ENCODE measurements around the gene UVRAG.

The UVRAG gene

GRCh38 chr11:75955443-75955842 lies 140.4 kb downstream of the UVRAG start:
- no peak for DNase-seq (ENCODE audit: low read depth in 1 of 2, low spot score in 1 of 2)
- Histone ChIP-seq H3K27ac (replicated peaks) (no peak overlapping the region), H3K27me3 (ENCODE audit: insufficient read depth, poor library complexity, severe bottlenecking) (no peaks in the 10 kb centered on the region), H3K4me3 (replicated peaks; ENCODE audit: insufficient read depth, low read length) (no peak overlapping the region)
- TF ChIP-seq SPI1 (IDR thresholded peaks at IDR 0.05; ENCODE audit: borderline replicate concordance, low read depth): no peak
- TF ChIP-seq REST (IDR thresholded peaks at IDR 0.05; ENCODE audit: insufficient replicate concordance, low read depth): no peak
- TF ChIP-seq, protein P1, sequence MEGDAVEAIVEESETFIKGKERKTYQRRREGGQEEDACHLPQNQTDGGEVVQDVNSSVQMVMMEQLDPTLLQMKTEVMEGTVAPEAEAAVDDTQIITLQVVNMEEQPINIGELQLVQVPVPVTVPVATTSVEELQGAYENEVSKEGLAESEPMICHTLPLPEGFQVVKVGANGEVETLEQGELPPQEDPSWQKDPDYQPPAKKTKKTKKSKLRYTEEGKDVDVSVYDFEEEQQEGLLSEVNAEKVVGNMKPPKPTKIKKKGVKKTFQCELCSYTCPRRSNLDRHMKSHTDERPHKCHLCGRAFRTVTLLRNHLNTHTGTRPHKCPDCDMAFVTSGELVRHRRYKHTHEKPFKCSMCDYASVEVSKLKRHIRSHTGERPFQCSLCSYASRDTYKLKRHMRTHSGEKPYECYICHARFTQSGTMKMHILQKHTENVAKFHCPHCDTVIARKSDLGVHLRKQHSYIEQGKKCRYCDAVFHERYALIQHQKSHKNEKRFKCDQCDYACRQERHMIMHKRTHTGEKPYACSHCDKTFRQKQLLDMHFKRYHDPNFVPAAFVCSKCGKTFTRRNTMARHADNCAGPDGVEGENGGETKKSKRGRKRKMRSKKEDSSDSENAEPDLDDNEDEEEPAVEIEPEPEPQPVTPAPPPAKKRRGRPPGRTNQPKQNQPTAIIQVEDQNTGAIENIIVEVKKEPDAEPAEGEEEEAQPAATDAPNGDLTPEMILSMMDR (IDR thresholded peaks at IDR 0.05; ENCODE audit: insufficient read depth, low read length): no peak
- no peak for TF ChIP-seq POLR2AphosphoS5 (IDR thresholded peaks at IDR 0.05; ENCODE audit: low read depth)
- TF ChIP-seq GABPA (IDR thresholded peaks at IDR 0.05; ENCODE audit: low read depth): no peak

DNA sequence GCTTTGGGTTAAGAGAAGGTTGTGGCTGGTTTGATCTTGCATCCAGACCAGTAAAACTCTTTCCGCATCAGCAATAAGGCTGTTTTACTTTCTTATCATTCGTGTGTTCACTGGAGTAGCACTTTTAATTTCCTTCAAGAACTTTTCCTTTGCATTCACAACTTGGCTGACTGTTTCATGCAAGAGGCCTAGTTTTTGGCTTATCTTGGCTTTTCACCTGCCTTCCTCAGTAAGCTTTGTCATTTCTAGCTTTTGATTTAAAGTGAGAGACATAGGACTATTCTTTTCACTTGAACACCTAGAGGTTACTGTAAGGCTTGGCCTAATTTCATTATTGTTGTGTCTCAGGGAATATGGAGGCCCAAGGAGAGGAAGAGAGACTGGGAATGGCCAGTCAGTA lies 144.5 kb downstream of the UVRAG start:
- H3K27ac ChIP-seq (replicated peaks): no peak overlapping the region
- DNase-seq (ENCODE audit: low read depth in 1 of 2, low spot score in 1 of 2): no peak

DNA sequence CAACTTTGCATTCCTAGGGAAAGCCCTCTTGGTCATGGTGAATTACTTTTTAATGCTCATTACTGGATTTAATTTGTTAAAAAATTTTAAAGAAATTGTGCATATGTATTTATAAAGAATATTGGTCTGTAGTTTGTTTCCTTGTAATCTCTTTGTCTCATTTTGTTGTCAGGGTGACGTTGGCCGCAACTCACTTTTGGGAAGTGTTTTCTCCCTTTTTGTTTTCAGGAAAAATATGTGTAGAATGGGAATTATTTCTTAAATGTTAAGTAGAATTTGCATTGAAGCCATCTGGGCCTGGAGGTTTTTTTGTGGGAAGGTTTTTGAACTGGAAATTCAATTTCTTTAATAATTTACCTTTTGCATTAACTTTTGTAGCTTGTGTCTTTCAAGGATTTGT lies 149.1 kb downstream of the UVRAG start:
- no peak for DNase-seq (ENCODE audit: low read depth in 1 of 2, low spot score in 1 of 2)
- TF ChIP-seq SPI1 (IDR thresholded peaks at IDR 0.05; ENCODE audit: borderline replicate concordance, low read depth): no peak
- TF ChIP-seq GABPA (IDR thresholded peaks at IDR 0.05; ENCODE audit: low read depth): no peak
- TF ChIP-seq, protein P1 (IDR thresholded peaks at IDR 0.05; ENCODE audit: insufficient read depth, low read length): no peak
- TF ChIP-seq POLR2AphosphoS5 (IDR thresholded peaks at IDR 0.05; ENCODE audit: low read depth): no peak
- no peak for TF ChIP-seq REST (IDR thresholded peaks at IDR 0.05; ENCODE audit: insufficient replicate concordance, low read depth)
- Histone ChIP-seq H3K27me3 (ENCODE audit: insufficient read depth, poor library complexity, severe bottlenecking) (no peaks in the 10 kb centered on the region), H3K27ac (replicated peaks) (no peak overlapping the region), H3K4me3 (replicated peaks; ENCODE audit: insufficient read depth, low read length) (no peak overlapping the region)

More for the DNA sequence above, 144.5 kb downstream of the UVRAG start:
- TF ChIP-seq, protein P1 (IDR thresholded peaks at IDR 0.05; ENCODE audit: insufficient read depth, low read length): no peak
- TF ChIP-seq REST (IDR thresholded peaks at IDR 0.05; ENCODE audit: insufficient replicate concordance, low read depth): no peak
- no peak for TF ChIP-seq GABPA (IDR thresholded peaks at IDR 0.05; ENCODE audit: low read depth)
- no peak for TF ChIP-seq SPI1 (IDR thresholded peaks at IDR 0.05; ENCODE audit: borderline replicate concordance, low read depth)
- TF ChIP-seq POLR2AphosphoS5 (IDR thresholded peaks at IDR 0.05; ENCODE audit: low read depth): no peak
- Histone ChIP-seq H3K27me3 (ENCODE audit: insufficient read depth, poor library complexity, severe bottlenecking) (no peaks in the 10 kb centered on the region), H3K4me3 (replicated peaks; ENCODE audit: insufficient read depth, low read length) (no peak overlapping the region)

Data from HL-60 (cell line).